Duodenal mucosa (tissue), 2 donors: ENCODE results near the gene ARHGEF6.

ENCODE experiments used
- H3K27ac ChIP-seq: one replicate; pipeline ENCODE4 v1.7.0; 2013; ENCODE audit warnings: low read depth, low read length
- H3K27me3 ChIP-seq, 2 donors: one replicate each; pipeline ENCODE4 v1.7.0; 2013; ENCODE audit warnings: low read length in 2 of 2, control low read depth in 1 of 2; ENCODE audit not compliant: insufficient read depth in 2 of 2, control insufficient read depth in 1 of 2
- H3K36me3 ChIP-seq, 2 donors: one replicate each; pipeline ENCODE4 v1.7.0; 2013; ENCODE audit warnings: low read length in 2 of 2, control low read depth in 1 of 2; ENCODE audit not compliant: insufficient read depth in 2 of 2, control insufficient read depth in 1 of 2
- H3K4me1 ChIP-seq, 2 donors: one replicate each; pipeline ENCODE4 v1.7.0; 2013; ENCODE audit warnings: low read length in 2 of 2, control low read depth in 1 of 2; ENCODE audit not compliant: insufficient read depth in 2 of 2, control insufficient read depth in 1 of 2
- H3K4me3 ChIP-seq, 2 donors: one replicate each; pipeline ENCODE4 v1.7.0; 2013; ENCODE audit warnings: low read length in 2 of 2, low read depth in 1 of 2
- H3K9ac ChIP-seq, 2 donors: one replicate each; pipeline ENCODE4 v1.7.0; 2013; ENCODE audit warnings: low read length in 2 of 2, low read depth in 1 of 2
- H3K9me3 ChIP-seq, 2 donors: one replicate each; pipeline ENCODE4 v1.7.0; 2013; ENCODE audit warnings: low read length in 2 of 2, control low read depth in 1 of 2; ENCODE audit not compliant: control insufficient read depth in 1 of 2

Gene ARHGEF6

DNA sequence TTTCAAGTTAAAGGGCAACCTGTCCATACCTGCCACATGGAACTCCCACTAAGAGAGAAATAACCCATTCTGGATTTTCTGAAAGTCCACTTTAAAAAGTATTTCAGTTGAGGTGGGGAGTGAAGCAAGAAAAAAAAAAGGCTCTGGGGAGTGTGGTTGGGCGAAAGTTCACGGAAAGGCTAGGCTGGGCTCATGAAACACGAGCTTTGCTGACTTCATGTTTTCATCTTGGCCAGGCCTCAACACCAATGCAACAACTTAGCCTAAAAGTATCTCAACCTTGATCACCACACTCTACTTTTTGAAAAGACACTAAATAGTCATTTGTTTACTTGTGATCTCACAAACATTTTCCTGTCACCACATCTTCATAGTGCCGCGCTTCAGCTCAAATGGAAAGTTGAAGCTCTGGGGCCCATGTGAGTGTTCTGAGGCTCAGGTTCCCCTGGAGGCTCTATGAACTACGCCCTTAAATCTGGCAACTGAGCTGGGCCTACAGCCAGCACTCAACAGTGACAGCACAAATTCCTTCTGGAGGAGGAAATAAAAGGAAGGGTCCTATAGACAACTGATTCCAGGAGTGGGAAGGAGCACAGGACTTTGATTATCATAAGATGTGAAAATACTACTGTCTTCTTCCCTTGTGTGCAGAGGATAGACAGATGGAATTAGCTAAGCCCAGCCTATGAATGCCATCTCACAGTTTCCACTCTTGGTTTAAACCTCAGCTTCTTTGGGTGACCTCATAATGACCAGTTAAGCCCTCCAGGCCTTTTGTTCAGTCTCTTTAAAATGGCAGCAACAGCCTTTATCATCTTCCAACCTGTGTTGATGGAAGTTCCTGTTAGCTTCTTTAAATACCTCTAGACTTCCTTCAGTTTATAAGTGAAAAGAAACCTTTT lies 127.7 kb downstream of the ARHGEF6 start:
- no peaks in the 10 kb centered on the region for H3K4me1 ChIP-seq
- no peak overlapping the region for H3K4me3 ChIP-seq
- H3K27ac ChIP-seq, result no peak overlapping the region
- no peaks in the 10 kb centered on the region for H3K9me3 ChIP-seq
- no peak overlapping the region for H3K9ac ChIP-seq
- H3K27me3 ChIP-seq, result no peaks in the 10 kb centered on the region
- no peaks in the 10 kb centered on the region for H3K36me3 ChIP-seq

DNA sequence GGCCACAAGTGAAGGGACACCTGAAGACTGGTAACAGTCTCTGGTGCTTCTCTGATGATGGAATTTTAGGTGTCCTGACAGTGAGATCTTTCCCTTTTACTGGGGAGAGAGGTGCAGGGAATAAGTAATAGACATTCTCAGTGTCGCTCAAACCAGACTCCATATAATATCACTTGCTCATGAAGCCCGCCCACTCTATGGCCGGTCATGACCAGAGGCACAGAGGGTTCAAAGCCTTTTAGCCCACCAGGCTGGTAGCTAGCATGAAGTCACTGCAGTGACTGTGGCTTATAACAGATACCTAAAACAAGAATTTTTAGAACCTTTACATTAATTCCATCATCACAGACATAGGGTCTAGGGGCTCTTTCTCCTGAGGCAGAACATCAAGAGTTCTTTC lies 129.9 kb downstream of the ARHGEF6 start:
- H3K9ac ChIP-seq, result no peak overlapping the region
- H3K4me3 ChIP-seq, result no peak overlapping the region
- no peaks in the 10 kb centered on the region for H3K9me3 ChIP-seq
- no peak overlapping the region for H3K27ac ChIP-seq
- no peaks in the 10 kb centered on the region for H3K36me3 ChIP-seq
- no peaks in the 10 kb centered on the region for H3K4me1 ChIP-seq
- H3K27me3 ChIP-seq, result no peaks in the 10 kb centered on the region

DNA sequence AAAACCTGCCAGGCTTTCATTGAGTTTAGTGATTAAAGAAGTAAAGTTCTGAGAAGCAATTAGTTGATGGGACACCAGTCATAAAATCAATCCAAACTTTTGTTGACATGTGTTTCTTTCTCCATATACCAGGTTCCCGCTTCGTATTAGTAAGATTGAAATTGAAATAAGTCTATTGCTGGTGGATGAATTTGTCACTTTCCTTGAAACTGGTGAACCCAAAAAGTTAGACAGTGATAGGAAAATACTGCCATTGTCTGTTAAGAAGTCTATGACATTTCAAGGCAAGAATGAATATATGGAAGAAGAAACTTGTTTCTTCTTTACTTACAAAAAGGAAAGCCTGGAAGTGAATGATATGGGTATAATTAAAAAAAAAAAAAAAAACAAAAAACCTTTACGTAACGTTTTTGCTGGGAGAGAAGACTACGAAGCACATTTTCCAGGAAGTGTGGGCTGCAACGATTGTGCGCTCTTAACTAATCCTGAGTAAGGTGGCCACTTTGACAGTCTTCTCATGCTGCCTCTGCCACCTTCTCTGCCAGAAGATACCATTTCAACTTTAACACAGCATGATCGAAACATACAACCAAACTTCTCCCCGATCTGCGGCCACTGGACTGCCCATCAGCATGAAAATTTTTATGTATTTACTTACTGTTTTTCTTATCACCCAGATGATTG lies 132.9 kb downstream of the ARHGEF6 start, which contains the start of gene CD40LG:
TSS of gene CD40LG (plus strand) at position 482 of the 684 bp plus-strand sequence. CDS start at position 573, 91 bp downstream.
- H3K27ac ChIP-seq, result no peak within 1 kb of the TSS
- no peaks in the 10 kb centered on the region for H3K9me3 ChIP-seq
- H3K27me3 ChIP-seq, result no peaks in the 10 kb centered on the region
- no peaks in the 10 kb centered on the region for H3K36me3 ChIP-seq
- peak within 1 kb of the TSS in 1 of 2 donors; percentile 3 for H3K4me3 ChIP-seq
- no peak within 1 kb of the TSS for H3K9ac ChIP-seq
- no peaks in the 10 kb centered on the region for H3K4me1 ChIP-seq

DNA sequence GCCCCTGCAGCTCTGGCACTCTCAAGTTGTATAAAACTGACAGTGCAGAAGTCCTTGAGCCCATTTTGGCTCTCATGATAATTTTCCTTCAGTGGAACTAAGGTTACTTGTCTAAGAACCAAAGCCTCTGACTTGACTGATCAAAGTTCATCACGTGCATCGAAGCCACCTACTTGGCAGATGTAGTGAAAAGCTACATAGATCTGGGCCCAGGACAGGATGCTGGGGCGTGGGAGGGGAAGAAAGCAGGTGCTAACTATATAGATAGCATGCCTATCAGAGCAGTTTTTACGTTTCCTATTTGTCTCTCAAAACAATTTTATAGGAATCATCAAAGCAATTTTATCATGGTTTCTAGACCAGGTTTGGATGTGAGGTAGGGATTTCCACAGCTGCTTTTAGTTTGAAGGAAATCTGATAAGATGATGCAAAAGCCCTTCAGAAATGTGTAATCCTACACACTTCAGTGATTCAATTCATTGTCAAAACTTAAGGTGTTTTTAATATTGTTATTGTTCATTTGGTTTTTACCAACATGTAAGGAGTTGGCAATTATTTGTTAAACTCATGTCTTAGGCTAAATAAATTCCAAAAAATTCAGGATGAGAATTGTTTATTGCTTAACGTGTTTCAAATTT lies 134.0 kb downstream of the ARHGEF6 start:
- Histone ChIP-seq H3K27me3 (no peaks in the 10 kb centered on the region), H3K27ac (no peak overlapping the region), H3K36me3 (no peaks in the 10 kb centered on the region), H3K9ac (no peak overlapping the region), H3K9me3 (no peaks in the 10 kb centered on the region), H3K4me3 (no peak overlapping the region), H3K4me1 (no peaks in the 10 kb centered on the region)

DNA sequence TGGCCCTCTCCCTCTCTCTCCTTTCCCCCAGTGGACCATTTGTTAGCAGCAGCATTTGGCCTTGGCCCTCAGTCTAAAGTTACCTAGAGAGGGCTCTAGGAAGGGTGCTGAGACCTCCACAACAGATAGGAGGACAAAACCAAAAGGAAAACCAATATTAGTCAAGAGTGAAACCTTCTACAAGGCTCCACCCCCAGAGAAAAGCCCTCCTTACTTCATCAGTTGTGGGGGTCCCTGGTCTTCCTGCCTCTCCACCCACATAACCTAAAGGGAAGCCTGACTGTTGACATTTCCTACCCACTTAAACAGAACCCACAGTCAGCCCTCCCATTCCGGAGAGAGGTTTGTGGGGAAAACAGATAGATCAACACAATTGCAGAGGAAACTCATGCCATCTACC lies 137.5 kb downstream of the ARHGEF6 start:
- Histone ChIP-seq H3K4me3 (no peak overlapping the region), H3K36me3 (no peaks in the 10 kb centered on the region), H3K4me1 (no peaks in the 10 kb centered on the region), H3K9me3 (no peaks in the 10 kb centered on the region), H3K27me3 (no peaks in the 10 kb centered on the region), H3K27ac (no peak overlapping the region), H3K9ac (no peak overlapping the region)

DNA sequence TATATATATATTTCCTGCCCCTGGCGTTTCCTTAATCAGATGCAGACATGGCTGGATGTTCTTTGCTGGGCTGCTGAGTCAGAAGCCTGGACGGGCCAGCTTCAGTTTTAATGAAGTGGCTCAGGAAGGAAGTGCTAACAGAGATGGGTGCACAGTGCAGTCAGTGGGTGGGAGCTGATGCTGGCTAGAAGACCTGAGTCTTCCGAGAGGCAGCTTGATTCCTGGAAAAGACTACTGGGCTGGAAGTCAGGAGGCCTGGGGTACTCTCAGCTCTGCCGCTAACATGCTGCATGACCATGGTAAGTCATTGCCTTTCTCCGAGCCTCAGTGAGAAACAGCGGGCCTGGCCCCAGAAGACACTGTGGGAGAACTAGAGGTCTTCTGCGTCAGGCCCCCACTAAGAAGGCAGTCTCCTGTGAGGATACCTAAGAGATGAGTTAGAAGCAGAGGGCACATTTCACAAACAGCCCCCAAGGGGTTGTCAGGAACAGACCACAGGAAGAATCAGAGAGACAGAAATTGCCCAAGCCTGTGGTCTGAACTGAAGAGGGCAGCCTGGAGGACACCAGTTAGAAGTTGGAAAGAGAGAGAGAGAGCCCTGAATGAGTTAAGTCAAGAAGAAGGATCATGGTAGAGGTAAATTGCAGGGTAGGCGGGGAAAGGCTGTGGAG lies 141.1 kb downstream of the ARHGEF6 start:
- H3K27me3 ChIP-seq, result no peaks in the 10 kb centered on the region
- H3K4me1 ChIP-seq, result no peaks in the 10 kb centered on the region
- H3K27ac ChIP-seq, result no peak overlapping the region
- no peak overlapping the region for H3K4me3 ChIP-seq
- no peaks in the 10 kb centered on the region for H3K9me3 ChIP-seq
- H3K9ac ChIP-seq, result no peak overlapping the region
- no peaks in the 10 kb centered on the region for H3K36me3 ChIP-seq

DNA sequence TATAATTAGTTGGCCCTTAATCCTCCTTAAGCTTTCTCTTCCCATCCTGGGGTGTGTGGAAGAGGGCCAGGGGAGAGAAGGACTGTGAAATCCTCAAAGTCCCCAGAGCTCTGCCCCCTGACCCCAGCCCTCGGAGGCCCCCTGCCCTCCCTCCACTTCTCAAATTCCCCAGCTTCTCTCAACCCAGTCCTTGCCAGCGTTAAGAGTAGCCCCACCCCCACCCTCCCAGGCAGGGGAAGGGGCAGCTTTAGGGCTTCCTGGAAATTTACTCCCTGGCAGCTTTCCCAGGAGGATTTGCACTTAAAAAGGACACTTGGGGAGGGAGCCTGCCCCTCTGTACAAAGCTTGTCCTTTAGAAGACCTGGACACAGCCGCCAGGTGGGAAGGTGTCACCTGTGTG lies 144.6 kb downstream of the ARHGEF6 start:
- Histone ChIP-seq H3K9me3 (no peaks in the 10 kb centered on the region), H3K27ac (no peak overlapping the region), H3K4me1 (no peaks in the 10 kb centered on the region), H3K27me3 (no peaks in the 10 kb centered on the region), H3K36me3 (no peaks in the 10 kb centered on the region), H3K9ac (no peak overlapping the region), H3K4me3 (no peak overlapping the region)

DNA sequence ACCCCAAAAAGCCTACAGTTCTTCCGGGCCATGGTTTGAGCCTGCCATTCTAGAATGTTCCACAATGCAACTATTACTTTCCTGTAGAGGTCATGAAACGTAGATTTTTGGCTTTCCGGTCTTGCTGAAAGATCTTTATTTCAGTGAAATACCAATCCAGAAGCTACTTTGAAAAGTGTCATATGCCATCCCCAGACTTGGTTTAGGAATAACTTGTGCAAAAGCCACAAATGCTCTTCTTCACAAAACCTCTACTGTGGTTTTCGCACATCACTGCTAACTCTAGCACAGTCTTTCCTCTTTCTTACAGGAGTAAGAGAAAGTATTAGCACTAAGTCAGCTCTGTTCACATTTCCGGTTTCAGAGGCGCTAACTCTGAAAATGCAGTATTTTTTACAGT lies 145.5 kb downstream of the ARHGEF6 start:
- H3K36me3 ChIP-seq, result no peaks in the 10 kb centered on the region
- H3K27me3 ChIP-seq, result no peaks in the 10 kb centered on the region

DNA sequence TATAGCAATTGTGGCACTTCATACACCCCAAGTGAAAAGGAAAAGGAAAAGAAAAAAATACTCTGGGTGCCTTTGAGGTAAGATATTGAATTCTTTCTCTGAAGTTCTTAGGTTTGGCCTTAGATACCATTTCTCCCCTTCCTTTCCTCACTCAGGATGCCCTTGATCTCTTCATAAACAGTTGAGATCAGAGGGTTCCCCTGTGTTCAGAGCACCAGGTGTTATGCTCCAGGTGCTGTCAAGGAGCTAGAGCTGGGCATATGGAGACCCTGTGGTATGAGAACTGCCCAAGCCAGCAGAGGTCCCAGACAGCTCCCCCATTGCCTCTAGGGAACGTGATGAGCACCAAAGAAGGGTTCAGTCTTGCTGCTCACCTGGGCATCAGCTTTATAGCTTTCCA lies 149.9 kb downstream of the ARHGEF6 start:
- H3K9me3 ChIP-seq, result no peaks in the 10 kb centered on the region
- no peaks in the 10 kb centered on the region for H3K27me3 ChIP-seq
- H3K27ac ChIP-seq, result no peak overlapping the region
- H3K4me3 ChIP-seq, result no peak overlapping the region
- no peaks in the 10 kb centered on the region for H3K4me1 ChIP-seq
- H3K36me3 ChIP-seq, result no peaks in the 10 kb centered on the region
- no peak overlapping the region for H3K9ac ChIP-seq

More for the DNA sequence above, 145.5 kb downstream of the ARHGEF6 start:
- Histone ChIP-seq H3K9me3 (no peaks in the 10 kb centered on the region), H3K4me1 (no peaks in the 10 kb centered on the region), H3K9ac (no peak overlapping the region), H3K27ac (no peak overlapping the region), H3K4me3 (no peak overlapping the region)
